Tibial nerve (tissue), 3 donors: ENCODE data around the gene CGB2.

Source experiments
- POLR2A ChIP-seq, 2 donors: fragments of 450-650 bp; IDR thresholded peaks; one replicate each; pipeline ENCODE4 v1.6.1; 2017; ENCODE audit warnings: antibody characterized with exemption in 2 of 2, mild to moderate bottlenecking in 2 of 2, moderate library complexity in 2 of 2
- TF ChIP-seq, protein P1 (sequence below), 5 experiments: fragments of 200-600 bp in 3 of 5; fragments of 450-650 bp in 2 of 5; sonication (generic) in 3 of 5; IDR thresholded peaks; one replicate each; pipeline ENCODE4 v1.5.1; 2016 to 2019; ENCODE audit warnings: antibody characterized with exemption in 5 of 5, mild to moderate bottlenecking in 3 of 5, moderate library complexity in 2 of 5

DNA sequence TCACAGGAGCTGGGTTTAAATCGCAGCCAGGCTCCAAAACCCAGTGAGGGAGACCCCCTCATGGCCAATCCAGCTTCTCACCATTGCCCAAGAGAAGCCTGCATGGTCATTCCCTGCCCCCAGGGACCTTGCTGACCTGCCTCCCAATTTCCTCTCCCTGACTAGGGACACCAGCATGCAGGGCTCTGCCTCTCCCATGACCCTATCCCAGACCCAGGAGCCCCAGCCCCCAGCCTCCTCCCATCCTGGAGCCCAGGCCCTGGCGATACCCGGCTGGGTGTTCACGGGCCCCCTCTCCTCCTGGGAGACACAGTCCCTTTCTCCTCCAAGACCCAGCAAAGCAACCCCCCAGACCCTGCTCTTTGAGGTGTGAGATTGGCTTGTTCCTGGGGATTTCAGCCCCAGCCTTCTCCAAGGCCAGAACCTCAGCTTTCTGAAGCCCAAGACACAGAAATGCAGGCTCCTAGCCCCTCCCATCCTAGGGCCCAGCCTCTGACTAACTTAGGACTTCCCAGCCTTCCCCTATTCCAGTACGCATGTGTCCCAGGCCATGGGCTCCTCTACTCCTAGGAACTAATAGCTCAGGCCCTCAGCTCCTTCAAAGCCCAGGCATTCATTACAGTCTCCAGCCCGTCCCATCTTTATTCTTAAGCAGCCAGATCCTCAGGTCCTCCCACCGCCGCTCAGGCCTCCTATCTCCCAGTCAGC lies 39.7 kb upstream of the CGB2 start:
- TF ChIP-seq, protein P1, sequence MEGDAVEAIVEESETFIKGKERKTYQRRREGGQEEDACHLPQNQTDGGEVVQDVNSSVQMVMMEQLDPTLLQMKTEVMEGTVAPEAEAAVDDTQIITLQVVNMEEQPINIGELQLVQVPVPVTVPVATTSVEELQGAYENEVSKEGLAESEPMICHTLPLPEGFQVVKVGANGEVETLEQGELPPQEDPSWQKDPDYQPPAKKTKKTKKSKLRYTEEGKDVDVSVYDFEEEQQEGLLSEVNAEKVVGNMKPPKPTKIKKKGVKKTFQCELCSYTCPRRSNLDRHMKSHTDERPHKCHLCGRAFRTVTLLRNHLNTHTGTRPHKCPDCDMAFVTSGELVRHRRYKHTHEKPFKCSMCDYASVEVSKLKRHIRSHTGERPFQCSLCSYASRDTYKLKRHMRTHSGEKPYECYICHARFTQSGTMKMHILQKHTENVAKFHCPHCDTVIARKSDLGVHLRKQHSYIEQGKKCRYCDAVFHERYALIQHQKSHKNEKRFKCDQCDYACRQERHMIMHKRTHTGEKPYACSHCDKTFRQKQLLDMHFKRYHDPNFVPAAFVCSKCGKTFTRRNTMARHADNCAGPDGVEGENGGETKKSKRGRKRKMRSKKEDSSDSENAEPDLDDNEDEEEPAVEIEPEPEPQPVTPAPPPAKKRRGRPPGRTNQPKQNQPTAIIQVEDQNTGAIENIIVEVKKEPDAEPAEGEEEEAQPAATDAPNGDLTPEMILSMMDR (IDR thresholded peaks at IDR 0.05) = no peak
- TF ChIP-seq POLR2A (IDR thresholded peaks at IDR 0.05) = peak; percentile 52 to 55
